Measurements from ENCODE around the gene GPR15LG. TPM values are rescaled to one million over a fixed set of nuclear protein-coding genes. Genes with fewer than 3 reads are reported as not detected.

The GPR15LG gene
- total and polyA plus RNA-seq, 2 experiments from 2014 or later: not detected

DNA sequence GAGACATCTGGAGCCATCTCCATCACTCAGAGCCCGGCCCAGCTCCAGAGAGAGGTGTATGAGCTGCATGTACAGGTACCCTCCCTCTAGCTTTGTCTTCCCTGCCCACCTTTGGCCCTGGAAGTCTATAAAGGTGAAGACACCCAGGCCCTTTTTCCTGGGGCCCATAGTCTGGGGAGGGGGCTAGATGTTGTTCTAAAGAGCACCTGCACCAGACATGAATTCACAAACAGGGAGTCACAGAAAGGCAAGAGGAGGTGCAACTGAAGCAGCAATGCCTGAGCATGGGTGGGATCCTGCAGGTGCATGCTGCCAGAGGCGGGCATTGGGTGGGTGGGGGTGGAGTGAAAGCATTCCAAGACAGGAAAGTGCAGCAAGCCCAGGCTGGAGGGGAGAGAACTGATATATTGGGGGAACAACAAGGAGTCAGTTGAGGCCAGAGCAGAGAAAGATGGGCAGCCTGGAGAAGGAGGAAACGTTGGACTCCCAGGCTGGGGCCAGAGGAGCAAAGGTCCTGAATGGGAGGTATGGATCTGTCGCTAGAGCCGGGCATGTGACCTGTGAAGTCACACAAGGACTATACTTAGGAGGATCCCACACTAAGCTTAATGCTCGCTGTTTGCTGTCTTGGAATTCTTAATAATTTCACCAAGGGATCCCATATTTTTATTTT lies 32.4 kb downstream of the GPR15LG start (continued):
- TF ChIP-seq, protein P1, sequence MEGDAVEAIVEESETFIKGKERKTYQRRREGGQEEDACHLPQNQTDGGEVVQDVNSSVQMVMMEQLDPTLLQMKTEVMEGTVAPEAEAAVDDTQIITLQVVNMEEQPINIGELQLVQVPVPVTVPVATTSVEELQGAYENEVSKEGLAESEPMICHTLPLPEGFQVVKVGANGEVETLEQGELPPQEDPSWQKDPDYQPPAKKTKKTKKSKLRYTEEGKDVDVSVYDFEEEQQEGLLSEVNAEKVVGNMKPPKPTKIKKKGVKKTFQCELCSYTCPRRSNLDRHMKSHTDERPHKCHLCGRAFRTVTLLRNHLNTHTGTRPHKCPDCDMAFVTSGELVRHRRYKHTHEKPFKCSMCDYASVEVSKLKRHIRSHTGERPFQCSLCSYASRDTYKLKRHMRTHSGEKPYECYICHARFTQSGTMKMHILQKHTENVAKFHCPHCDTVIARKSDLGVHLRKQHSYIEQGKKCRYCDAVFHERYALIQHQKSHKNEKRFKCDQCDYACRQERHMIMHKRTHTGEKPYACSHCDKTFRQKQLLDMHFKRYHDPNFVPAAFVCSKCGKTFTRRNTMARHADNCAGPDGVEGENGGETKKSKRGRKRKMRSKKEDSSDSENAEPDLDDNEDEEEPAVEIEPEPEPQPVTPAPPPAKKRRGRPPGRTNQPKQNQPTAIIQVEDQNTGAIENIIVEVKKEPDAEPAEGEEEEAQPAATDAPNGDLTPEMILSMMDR (conservative IDR thresholded peaks at IDR 0.05; ENCODE audit: low read depth in 2 of 2): no peak
- TF ChIP-seq JUNB (IDR thresholded peaks at IDR 0.05; ENCODE audit: unreplicated experiment) (no peak), NANOG (IDR thresholded peaks at IDR 0.05; ENCODE audit: borderline replicate concordance) (no peak), ZNF114 (CRISPR knock-in tag; IDR thresholded peaks at IDR 0.05) (no peak), STAT1 (IDR thresholded peaks at IDR 0.05; ENCODE audit: unreplicated experiment) (no peak), EZH2 (IDR thresholded peaks at IDR 0.05; ENCODE audit: low read depth, unreplicated experiment) (no peak)
- TF ChIP-seq, protein P2, sequence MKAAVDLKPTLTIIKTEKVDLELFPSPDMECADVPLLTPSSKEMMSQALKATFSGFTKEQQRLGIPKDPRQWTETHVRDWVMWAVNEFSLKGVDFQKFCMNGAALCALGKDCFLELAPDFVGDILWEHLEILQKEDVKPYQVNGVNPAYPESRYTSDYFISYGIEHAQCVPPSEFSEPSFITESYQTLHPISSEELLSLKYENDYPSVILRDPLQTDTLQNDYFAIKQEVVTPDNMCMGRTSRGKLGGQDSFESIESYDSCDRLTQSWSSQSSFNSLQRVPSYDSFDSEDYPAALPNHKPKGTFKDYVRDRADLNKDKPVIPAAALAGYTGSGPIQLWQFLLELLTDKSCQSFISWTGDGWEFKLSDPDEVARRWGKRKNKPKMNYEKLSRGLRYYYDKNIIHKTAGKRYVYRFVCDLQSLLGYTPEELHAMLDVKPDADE (IDR thresholded peaks at IDR 0.05): no peak

DNA sequence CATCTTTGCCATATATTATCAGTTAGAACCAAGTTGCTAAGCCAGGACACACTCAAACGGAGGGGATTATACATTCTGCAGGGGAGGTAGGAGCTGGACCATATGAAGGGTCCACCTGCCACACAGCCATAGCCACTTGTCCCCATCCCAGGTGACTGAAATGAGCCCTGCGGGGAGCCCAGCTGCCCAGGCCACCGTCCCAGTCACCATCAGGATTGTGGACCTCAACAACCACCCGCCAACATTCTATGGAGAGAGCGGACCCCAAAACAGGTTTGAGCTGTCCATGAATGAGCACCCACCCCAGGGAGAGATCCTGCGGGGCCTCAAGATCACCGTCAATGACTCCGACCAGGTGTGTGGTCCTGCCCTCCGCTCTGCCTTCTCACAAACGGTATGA lies 34.4 kb downstream of the GPR15LG start:
- Histone ChIP-seq H3K27me3 (ENCODE audit: insufficient read depth) (no peaks in the 10 kb centered on the region), H3K9me2 (ENCODE audit: insufficient read depth) (no peaks in the 10 kb centered on the region), H4K20me1 (replicated peaks; ENCODE audit: insufficient read depth) (no peaks in the 10 kb centered on the region; the same call in 1 of the 2 replicates), H2AFZ (no peak overlapping the region), H3K4me3 (no peak overlapping the region), H3K27ac (ENCODE audit: low read depth) (no peak overlapping the region), H3K4me2 (no peak overlapping the region), H3F3A (replicated peaks; ENCODE audit: low read depth) (no peaks in the 10 kb centered on the region), H3K36me3 (ENCODE audit: insufficient read depth) (no peaks in the 10 kb centered on the region), H3K79me2 (replicated peaks; ENCODE audit: insufficient read depth) (no peaks in the 10 kb centered on the region), H3K4me1 (ENCODE audit: insufficient read depth) (no peaks in the 10 kb centered on the region)
- DNase-seq (ENCODE audit: low spot score) (no peak), ATAC-seq (no peak)
- Mint-ChIP-seq H3K27me3 (ENCODE audit: insufficient read depth, low read depth, poor library complexity) (peaks cover 3% of the 10 kb centered on the region), H3K36me3 (ENCODE audit: low read depth) (no peaks in the 10 kb centered on the region), H3K27ac (no peak overlapping the region), H3K4me3 (no peak overlapping the region), H3K9me3 (no peaks in the 10 kb centered on the region), H3K4me1 (no peaks in the 10 kb centered on the region)
- TF ChIP-seq CREB1 (CRISPR knock-in tag; IDR thresholded peaks at IDR 0.05; ENCODE audit: low read depth): no peak
- no peak for TF ChIP-seq POLR2AphosphoS5 (IDR thresholded peaks at IDR 0.05; ENCODE audit: low read depth)
- TF ChIP-seq NANOG (IDR thresholded peaks at IDR 0.05; ENCODE audit: borderline replicate concordance): no peak
- no peak for TF ChIP-seq EZH2 (IDR thresholded peaks at IDR 0.05; ENCODE audit: low read depth, unreplicated experiment)
- TF ChIP-seq EZH2phosphoT487 (IDR thresholded peaks at IDR 0.05; ENCODE audit: unreplicated experiment): no peak
- TF ChIP-seq, protein P3, sequence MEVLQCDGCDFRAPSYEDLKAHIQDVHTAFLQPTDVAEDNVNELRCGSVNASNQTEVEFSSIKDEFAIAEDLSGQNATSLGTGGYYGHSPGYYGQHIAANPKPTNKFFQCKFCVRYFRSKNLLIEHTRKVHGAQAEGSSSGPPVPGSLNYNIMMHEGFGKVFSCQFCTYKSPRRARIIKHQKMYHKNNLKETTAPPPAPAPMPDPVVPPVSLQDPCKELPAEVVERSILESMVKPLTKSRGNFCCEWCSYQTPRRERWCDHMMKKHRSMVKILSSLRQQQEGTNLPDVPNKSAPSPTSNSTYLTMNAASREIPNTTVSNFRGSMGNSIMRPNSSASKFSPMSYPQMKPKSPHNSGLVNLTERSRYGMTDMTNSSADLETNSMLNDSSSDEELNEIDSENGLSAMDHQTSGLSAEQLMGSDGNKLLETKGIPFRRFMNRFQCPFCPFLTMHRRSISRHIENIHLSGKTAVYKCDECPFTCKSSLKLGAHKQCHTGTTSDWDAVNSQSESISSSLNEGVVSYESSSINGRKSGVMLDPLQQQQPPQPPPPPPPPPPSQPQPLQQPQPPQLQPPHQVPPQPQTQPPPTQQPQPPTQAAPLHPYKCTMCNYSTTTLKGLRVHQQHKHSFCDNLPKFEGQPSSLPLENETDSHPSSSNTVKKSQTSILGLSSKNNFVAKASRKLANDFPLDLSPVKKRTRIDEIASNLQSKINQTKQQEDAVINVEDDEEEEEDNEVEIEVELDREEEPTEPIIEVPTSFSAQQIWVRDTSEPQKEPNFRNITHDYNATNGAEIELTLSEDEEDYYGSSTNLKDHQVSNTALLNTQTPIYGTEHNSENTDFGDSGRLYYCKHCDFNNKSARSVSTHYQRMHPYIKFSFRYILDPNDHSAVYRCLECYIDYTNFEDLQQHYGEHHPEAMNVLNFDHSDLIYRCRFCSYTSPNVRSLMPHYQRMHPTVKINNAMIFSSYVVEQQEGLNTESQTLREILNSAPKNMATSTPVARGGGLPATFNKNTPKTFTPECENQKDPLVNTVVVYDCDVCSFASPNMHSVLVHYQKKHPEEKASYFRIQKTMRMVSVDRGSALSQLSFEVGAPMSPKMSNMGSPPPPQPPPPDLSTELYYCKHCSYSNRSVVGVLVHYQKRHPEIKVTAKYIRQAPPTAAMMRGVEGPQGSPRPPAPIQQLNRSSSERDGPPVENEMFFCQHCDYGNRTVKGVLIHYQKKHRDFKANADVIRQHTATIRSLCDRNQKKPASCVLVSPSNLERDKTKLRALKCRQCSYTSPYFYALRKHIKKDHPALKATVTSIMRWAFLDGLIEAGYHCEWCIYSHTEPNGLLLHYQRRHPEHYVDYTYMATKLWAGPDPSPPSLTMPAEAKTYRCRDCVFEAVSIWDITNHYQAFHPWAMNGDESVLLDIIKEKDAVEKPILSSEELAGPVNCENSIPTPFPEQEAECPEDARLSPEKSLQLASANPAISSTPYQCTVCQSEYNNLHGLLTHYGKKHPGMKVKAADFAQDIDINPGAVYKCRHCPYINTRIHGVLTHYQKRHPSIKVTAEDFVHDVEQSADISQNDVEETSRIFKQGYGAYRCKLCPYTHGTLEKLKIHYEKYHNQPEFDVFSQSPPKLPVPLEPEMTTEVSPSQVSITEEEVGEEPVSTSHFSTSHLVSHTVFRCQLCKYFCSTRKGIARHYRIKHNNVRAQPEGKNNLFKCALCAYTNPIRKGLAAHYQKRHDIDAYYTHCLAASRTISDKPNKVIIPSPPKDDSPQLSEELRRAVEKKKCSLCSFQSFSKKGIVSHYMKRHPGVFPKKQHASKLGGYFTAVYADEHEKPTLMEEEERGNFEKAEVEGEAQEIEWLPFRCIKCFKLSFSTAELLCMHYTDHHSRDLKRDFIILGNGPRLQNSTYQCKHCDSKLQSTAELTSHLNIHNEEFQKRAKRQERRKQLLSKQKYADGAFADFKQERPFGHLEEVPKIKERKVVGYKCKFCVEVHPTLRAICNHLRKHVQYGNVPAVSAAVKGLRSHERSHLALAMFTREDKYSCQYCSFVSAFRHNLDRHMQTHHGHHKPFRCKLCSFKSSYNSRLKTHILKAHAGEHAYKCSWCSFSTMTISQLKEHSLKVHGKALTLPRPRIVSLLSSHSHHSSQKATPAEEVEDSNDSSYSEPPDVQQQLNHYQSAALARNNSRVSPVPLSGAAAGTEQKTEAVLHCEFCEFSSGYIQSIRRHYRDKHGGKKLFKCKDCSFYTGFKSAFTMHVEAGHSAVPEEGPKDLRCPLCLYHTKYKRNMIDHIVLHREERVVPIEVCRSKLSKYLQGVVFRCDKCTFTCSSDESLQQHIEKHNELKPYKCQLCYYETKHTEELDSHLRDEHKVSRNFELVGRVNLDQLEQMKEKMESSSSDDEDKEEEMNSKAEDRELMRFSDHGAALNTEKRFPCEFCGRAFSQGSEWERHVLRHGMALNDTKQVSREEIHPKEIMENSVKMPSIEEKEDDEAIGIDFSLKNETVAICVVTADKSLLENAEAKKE (CRISPR knock-in tag; IDR thresholded peaks at IDR 0.05): no peak
- no peak for TF ChIP-seq ZNF114 (CRISPR knock-in tag; IDR thresholded peaks at IDR 0.05)
- TF ChIP-seq, protein P1 (conservative IDR thresholded peaks at IDR 0.05; ENCODE audit: low read depth in 2 of 2): no peak
- no peak for TF ChIP-seq STAT1 (IDR thresholded peaks at IDR 0.05; ENCODE audit: unreplicated experiment)
- TF ChIP-seq JUNB (IDR thresholded peaks at IDR 0.05; ENCODE audit: unreplicated experiment): no peak
- no peak for TF ChIP-seq ZNF331 (CRISPR knock-in tag; IDR thresholded peaks at IDR 0.05; ENCODE audit: low read depth)
